CD4-positive, alpha-beta T cell treated with Interleukin-4 for 4 hours (primary cell): Measurements from ENCODE around the gene MDGA2.

Experiments used
- DNase-seq: peaks from one replicate; pipeline ENCODE4 v3.0.0-alpha.2; 2020

MDGA2 gene

GRCh38 chr14:47606566-47606965 is 68.8 kb downstream of the MDGA2 start:
- DNase-seq, result no peak

DNA sequence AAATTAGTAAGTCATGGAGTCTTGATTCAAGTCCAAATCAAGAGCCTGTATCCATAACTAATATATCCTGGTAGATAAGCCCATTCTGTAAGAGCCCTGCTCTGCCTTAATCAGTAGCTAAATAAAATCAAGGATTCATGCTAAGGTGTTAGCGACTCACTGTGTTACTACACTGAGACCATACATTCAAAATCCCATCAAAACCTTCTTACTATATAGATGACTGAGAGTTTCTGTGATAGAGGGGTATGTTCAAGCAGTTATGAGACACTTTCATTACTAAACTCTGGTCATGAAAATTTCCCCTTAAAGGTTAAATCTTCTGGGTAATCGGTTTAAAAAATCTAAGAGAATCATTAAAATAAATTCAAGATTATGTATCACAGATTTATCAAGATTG is 78.5 kb downstream of the MDGA2 start:
- DNase-seq, result no peak

DNA sequence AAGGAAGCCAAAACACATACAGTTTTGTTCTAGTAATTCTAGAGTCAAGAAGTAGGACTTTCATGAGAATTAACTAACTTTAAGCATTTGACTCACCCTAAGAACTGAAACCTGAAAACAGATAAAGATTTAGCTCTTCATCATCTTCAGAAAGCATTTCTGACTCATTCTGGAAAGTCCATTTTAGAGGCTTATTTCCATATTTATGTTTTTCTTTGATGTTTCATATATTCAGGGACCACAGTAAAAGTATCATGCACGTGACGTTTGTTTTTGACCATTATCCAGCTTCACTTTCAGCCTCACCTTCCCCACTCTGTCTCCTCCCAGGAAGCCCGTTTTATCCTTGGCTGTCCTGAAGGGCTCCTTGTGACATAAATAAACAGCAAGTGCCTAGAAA is 79.2 kb downstream of the MDGA2 start:
- DNase-seq, result no peak

GRCh38 chr14:47595552-47595951 is 79.9 kb downstream of the MDGA2 start:
- DNase-seq, result no peak

- no peak for DNase-seq
These were observed 84.5 kb downstream of the MDGA2 start for GRCh38 chr14:47590767-47591495.

DNA sequence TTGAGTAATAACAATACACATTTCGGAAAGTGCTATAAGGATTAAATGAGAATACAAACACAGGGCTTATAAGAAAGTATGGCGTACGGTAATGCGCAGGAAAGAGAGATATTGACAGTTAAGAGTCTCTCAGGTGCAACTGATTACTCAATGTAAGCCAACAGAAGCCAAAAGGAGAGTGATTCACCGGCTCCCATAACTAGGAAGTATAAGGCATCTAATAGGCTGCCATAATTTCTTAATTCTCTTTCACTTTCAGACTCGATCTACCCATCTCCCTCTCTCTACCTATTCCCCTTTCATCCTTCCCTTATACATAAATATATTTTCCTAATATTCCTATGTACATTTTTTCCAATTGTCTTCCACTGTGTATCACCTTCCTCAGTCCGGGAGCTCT is 90.0 kb downstream of the MDGA2 start:
- no peak for DNase-seq

DNA sequence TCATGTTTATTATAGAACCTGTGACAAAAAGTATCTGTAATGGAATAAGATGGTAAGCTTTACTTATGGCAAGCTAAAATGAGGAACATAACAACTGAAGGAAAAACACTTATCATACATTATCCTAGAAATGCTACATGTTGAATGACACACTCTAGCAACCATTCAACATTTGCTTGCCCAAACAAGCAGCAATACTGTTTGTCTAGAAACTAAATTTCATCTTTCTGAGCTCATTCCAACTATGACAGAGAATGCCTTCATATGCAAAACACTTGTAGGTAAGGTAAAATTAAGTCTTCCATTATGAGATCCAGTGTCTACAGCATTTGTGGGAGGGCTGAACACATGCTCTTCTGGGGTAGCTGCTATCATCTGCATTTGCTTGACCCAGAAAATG is 108.1 kb downstream of the MDGA2 start:
- DNase-seq, result no peak

DNA sequence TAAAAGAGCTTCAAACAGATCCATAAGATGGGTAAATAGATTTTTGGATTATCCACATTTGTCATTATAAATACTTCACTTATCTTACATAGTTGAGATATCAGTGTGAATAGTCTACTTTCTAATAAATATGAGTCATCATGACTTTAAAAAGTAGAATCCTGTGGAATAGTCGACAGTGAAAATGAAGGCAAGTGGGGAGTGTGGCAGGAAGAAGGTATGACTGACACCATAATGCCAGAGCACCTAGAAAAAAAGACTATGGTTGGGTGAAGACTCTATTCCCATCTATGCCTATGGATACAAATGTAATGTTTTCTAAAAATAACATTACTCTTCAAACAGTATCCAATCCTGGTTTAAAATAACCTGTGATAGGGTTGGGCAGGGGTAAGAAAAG is 117.5 kb downstream of the MDGA2 start:
- DNase-seq, result no peak

GRCh38 chr14:47555333-47555732 is 120.1 kb downstream of the MDGA2 start:
- no peak for DNase-seq

DNA sequence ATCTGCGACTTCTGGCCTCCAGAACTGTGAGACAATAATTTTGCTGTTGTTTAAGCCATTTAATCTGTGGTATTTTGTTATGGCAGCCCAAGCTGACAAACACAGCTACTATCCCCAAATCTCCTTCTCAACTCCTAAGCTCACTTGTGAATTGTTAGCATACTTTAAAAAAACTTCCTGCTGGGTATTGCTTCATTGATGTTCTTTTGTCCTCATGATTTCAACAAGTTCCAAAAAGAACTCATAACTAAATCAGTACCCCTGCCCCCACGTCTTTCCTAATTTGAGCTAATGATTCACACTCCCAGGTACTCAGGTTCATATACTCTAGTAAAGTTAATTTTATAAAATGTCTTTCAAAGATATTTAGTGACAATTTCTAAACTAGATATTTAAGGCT is 125.5 kb downstream of the MDGA2 start:
- no peak for DNase-seq

DNA sequence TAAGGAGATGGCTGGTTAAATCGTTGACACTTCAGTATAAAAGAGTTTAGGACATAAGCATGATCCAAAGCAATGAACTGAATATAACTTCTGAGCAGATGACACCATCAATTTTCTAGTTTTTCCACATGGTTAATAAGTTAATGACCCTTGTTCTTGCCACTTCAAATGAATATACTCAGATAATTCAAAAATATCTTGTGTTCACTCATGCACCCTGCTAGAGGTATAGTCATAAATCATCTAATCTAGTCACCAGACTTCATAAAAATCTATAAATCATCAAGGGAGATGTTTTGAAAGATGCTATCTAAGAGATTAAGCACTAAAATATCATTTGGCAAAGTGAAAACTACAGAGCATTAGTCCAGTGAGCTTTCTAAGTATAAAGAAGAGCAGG is 131.9 kb downstream of the MDGA2 start:
- DNase-seq, result no peak

DNA sequence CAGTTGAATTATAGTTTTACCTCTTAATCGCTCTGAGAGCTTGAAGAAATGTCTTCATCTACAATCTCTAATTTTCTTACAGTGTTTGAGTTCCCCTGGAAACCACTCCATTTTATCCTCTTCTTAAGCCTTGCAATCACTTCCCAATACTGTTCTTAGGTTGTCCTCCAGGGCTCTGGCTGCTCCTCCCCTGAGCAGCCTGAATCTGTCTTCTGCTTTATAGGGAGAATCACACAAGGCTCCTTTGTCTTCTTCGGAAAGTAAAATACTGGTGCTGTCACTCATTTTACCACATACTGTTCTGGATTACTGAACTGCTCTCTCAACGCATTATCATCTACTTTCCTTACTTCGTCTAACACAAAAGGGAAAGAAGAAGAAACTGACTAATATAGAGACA is 133.7 kb downstream of the MDGA2 start:
- no peak for DNase-seq

- no peak for DNase-seq
These were observed 136.4 kb downstream of the MDGA2 start for GRCh38 chr14:47539031-47539461.

GRCh38 chr14:47536341-47536740 is 139.1 kb downstream of the MDGA2 start:
- DNase-seq, result no peak

DNA sequence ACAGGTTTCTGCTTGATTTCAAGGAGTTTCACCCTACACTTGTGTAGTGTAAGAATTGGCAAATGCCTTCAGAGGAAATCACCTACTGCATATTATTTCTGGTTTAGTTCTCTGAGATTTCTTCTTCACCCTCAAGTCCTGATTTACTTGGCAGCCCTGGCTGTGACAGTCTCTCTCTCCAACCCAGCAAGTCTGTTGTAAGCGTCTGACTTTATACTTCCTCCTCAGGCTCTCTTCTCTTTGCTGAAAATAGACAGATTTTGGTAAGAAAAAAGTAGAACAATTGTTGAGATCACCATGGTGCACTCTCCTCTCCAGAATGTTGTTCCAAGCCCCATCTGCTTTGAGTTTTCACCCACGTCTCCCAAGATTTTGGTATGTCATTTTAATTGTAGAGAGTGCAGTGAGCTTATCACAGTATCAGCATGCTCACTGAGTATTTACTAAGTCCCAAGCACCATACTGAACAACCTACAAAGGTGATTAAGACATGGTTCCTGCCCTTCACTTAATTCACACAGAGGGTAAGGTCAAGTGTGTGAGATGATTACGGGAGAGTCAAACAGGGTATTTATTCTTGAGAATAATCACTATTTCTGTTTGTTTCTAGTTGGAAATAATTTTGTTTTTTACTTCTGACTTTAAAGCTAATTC is 148.7 kb downstream of the MDGA2 start:
- DNase-seq, result no peak

- no peak for DNase-seq
These were observed 150.9 kb downstream of the MDGA2 start for GRCh38 chr14:47524524-47524923.

DNA sequence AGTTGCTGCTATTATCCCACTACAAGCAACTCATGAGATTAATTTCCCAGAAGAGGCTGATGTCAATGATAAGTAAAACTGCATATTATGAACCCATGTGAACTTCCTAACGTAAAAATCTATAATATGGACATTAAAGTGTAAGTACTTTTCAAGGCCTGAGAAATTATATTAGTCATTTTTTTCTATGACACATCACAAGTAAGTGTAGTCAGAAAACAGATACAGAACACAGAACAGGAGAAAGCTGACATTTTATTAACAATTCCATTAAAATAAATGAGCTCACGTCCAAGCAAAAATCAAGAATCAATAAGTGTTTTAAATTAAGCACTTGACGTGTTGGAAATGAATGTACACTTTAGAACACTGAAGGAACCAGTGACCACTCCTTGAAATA is 155.0 kb downstream of the MDGA2 start:
- DNase-seq, result no peak

GRCh38 chr14:47511829-47512228 is 163.6 kb downstream of the MDGA2 start:
- DNase-seq, result no peak

GRCh38 chr14:47509957-47510356 is 165.4 kb downstream of the MDGA2 start:
- no peak for DNase-seq

- DNase-seq, result no peak
These were observed 167.5 kb downstream of the MDGA2 start for GRCh38 chr14:47507861-47508260.

DNA sequence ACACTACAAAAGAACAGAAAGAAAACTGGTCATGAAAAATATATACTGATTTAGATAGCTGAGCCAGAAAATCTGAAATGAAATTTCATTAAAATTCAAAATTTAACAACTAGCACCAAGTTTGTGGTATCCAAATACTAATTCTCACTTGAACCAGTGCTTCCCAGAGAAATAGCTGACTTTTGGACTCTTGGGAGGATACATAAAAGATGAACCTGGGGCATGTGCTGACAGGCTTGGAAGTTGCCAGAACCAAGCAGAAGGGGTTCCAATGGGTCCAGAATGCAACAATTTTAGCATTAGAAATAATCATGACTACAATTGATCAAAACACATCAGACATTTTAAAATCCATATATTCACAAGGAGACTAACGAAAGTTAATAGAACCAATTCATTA is 175.0 kb downstream of the MDGA2 start:
- DNase-seq, result no peak

- DNase-seq, result no peak
These were observed 184.6 kb downstream of the MDGA2 start for GRCh38 chr14:47490766-47491165.

DNA sequence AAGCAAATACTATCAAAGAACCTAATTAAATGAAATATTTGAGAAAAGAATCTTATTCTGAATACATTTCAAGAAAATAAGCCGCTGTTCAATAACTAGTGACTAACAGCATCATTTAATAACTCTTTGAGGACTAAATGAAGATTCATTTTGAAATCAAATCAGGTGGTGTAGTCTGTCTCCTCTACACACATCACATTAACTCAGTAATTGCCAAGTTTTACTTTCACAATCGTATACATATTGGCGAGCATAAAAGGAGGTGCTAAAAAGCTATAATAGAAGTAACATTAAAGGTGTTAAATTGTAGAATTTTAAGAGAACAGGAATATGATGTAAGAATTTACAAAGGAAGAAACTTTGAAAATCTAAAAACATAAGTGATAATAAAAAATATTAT is 185.1 kb downstream of the MDGA2 start:
- no peak for DNase-seq

- no peak for DNase-seq
These were observed 190.0 kb downstream of the MDGA2 start for GRCh38 chr14:47485421-47485820.

GRCh38 chr14:47483449-47483848 is 192.0 kb downstream of the MDGA2 start:
- no peak for DNase-seq
